Panc1 (cell line): ENCODE results near the gene GUK1. TPM values are rescaled to one million over a fixed set of nuclear protein-coding genes. Genes with fewer than 3 reads are reported as not detected.

Experiments used
- ATAC-seq: fragments of 200-7000 bp; cut with Tn5 transposase; 2 replicates; pipeline ENCODE4 v1.9.1; 2020; ENCODE audit warnings: mild to moderate bottlenecking, moderate library complexity
- BruUV-seq: library from RNA; stranded (reverse); fragments of 400-500 nt; replicated peaks from 2 replicates; lab custom pipeline; 2021; lab: Mats Ljungman, UMichigan
- CTCF ChIA-PET: fragments of 300-600 bp; sonication (Branson Sonifier 250); formaldehyde crosslinking; loops from one replicate; lab custom pipeline; 2022; ENCODE audit warnings: antibody characterized with exemption; lab: Charles Lee
- POLR2A ChIA-PET: fragments of 300-600 bp; sonication (Branson Sonifier 250); formaldehyde crosslinking; loops from one replicate; lab custom pipeline; 2022; ENCODE audit warnings: antibody characterized with exemption; lab: Charles Lee
- DNase-seq: peaks from one replicate; pipeline ENCODE4 v3.0.0-alpha.2; 2010; ENCODE audit warnings: low read depth, low spot score
- H3K27ac ChIP-seq: 2 replicates; pipeline ENCODE4 v1.5.1; 2011; ENCODE audit warnings: mild to moderate bottlenecking, low read length, inconsistent platforms
- H3K27me3 ChIP-seq: fragments of 200-500 bp; sonication (Bioruptor generic); 2 replicates; pipeline ENCODE4 v1.6.0; 2014; ENCODE audit warnings: low read length, inconsistent platforms; ENCODE audit not compliant: control insufficient read depth, insufficient read depth
- H3K36me3 ChIP-seq: fragments of 200-500 bp; sonication (Bioruptor generic); 2 replicates; pipeline ENCODE4 v1.5.1; 2014; ENCODE audit warnings: inconsistent platforms, mild to moderate bottlenecking, low read length, moderate library complexity; ENCODE audit not compliant: control insufficient read depth, insufficient read depth
- H3K4me1 ChIP-seq: 2 replicates; pipeline ENCODE4 v1.5.1; 2011; ENCODE audit warnings: inconsistent platforms, mild to moderate bottlenecking, low read length, moderate library complexity; ENCODE audit not compliant: control insufficient read depth, insufficient read depth
- H3K4me3 ChIP-seq, 2 experiments: 2 replicates each; pipeline ENCODE4 v1.5.1; 2011 to 2012; ENCODE audit warnings: low read depth in 2 of 2, low read length in 2 of 2, mild to moderate bottlenecking in 2 of 2, inconsistent platforms in 1 of 2, moderate library complexity in 1 of 2
- H3K9me3 ChIP-seq: fragments of 200-500 bp; sonication (Bioruptor generic); 2 replicates; pipeline ENCODE4 v1.5.1; 2014; ENCODE audit warnings: low read depth, mild to moderate bottlenecking, inconsistent platforms, low read length, moderate library complexity; ENCODE audit not compliant: control insufficient read depth, insufficient read depth
- POLR2AphosphoS5 ChIP-seq: IDR thresholded peaks from 2 replicates; pipeline ENCODE4 v1.6.1; 2012; ENCODE audit warnings: mild to moderate bottlenecking, low read depth, low read length, moderate library complexity
- REST ChIP-seq, 2 experiments: IDR thresholded peaks; 2 replicates each; pipeline ENCODE4 v1.6.1; 2011 to 2012; ENCODE audit warnings: low read depth in 2 of 2, control low read depth in 1 of 2, low read length in 1 of 2, mild to moderate bottlenecking in 1 of 2, moderate library complexity in 1 of 2; ENCODE audit not compliant: insufficient read depth in 1 of 2
- SIN3A ChIP-seq: IDR thresholded peaks from 2 replicates; pipeline ENCODE4 v1.6.1; 2012; ENCODE audit warnings: low read depth, mild to moderate bottlenecking, low read length, moderate library complexity, borderline replicate concordance; ENCODE audit not compliant: insufficient read depth
- TCF7L2 ChIP-seq: IDR thresholded peaks from 2 replicates; pipeline ENCODE4 v1.6.1; 2011; ENCODE audit warnings: mild to moderate bottlenecking, low read depth, low read length, inconsistent platforms
- in situ Hi-C: cut with HindIII; loops from 2 replicates; pipeline ENCODE4 v1.10.0; 2016; ENCODE audit warnings: low sequenced_read_pairs, low pct_unique_long_range_greater_than_20kb
- intact Hi-C: fragments of 100-400 bp; cut with micrococcal nuclease; formaldehyde crosslinking; loops from one replicate; pipeline ENCODE4 v1.10.0; 2022; ENCODE audit not compliant: unreplicated experiment
- total RNA-seq: library from RNA; stranded (reverse); gene quantifications from one replicate; pipeline ENCODE4 v1.2.1, GENCODE V29; 2021; ENCODE audit not compliant: unreplicated experiment
- TF ChIP-seq, protein P1 (sequence below): fragments of 450-650 bp; IDR thresholded peaks from 2 replicates; pipeline ENCODE4 v1.5.1; 2017; ENCODE audit warnings: mild to moderate bottlenecking

Gene GUK1
- total RNA-seq, 1 experiment from 2014 or later, result 188 TPM

DNA sequence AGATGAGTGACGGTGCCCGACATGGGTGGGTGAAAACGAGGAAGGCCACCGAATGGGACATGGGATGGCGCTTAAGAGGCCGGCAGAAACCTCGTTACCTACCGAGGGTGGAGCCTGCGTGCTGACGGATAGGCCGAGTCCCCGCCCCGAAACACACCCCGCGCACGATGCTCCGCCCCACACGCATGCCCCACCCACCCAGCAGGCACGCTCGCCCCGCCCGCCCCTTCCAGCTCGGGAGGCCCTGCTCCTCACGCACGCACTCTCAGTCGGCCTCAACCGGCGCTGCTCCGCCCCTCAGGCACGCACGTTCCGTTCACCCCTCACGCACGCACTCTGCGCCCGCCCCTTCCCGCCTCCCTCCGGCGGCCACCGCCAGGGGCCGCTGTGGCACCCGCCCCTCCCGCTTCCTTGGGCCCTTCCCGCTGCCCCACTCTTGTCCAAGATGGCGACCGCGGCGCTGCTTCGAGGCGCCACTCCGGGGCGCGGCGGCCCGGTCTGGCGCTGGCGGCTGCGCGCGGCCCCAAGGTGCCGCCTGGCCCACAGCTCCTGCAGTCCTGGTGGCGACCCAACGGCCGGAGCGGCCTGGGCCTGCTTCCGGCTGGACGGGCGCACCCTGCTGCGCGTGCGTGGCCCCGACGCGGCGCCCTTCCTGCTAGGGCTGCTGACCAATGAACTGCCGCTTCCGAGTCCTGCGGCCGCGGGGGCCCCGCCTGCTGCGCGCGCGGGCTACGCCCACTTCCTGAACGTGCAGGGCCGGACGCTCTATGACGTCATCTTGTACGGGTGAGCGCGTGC is 25.5 kb downstream of the GUK1 start, which contains the start of gene IBA57:
TSS of gene IBA57 (plus strand) at position 433 of the 798 bp plus-strand sequence. CDS start at position 446, 13 bp downstream.
- DNase-seq, result peak; percentile 87
- peak; percentile 79; the same call in 1 of the 2 replicates for TF ChIP-seq SIN3A
- TF ChIP-seq, protein P1, sequence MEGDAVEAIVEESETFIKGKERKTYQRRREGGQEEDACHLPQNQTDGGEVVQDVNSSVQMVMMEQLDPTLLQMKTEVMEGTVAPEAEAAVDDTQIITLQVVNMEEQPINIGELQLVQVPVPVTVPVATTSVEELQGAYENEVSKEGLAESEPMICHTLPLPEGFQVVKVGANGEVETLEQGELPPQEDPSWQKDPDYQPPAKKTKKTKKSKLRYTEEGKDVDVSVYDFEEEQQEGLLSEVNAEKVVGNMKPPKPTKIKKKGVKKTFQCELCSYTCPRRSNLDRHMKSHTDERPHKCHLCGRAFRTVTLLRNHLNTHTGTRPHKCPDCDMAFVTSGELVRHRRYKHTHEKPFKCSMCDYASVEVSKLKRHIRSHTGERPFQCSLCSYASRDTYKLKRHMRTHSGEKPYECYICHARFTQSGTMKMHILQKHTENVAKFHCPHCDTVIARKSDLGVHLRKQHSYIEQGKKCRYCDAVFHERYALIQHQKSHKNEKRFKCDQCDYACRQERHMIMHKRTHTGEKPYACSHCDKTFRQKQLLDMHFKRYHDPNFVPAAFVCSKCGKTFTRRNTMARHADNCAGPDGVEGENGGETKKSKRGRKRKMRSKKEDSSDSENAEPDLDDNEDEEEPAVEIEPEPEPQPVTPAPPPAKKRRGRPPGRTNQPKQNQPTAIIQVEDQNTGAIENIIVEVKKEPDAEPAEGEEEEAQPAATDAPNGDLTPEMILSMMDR, result peak; percentile 98
- peak; percentile 89 for TF ChIP-seq POLR2AphosphoS5
- TF ChIP-seq TCF7L2, result peak; percentile 27; the same call in 1 of the 2 replicates
- no peak for TF ChIP-seq REST (IDR thresholded peaks at IDR 0.05; ENCODE audit: insufficient read depth in 1 of 2, low read depth in 2 of 2, low read length in 1 of 2)
- H3K4me1 ChIP-seq, result peaks cover 13% of the 10 kb centered on the region
- in situ Hi-C loops (no loop called here), intact Hi-C loops (no loop called here)
- no peaks in the 10 kb centered on the region for H3K27me3 ChIP-seq
- H3K36me3 ChIP-seq, result no peaks in the 10 kb centered on the region
- BruUV-seq, result no TSS peak
- peak within 1 kb of the TSS; percentile 69 to 83 for H3K4me3 ChIP-seq
- H3K27ac ChIP-seq, result peak within 1 kb of the TSS; percentile 93
- ATAC-seq, result peak; percentile 92
- no peaks in the 10 kb centered on the region for H3K9me3 ChIP-seq
- ChIA-PET CTCF (interaction anchor here (0.5 to 0.9 kb wide), 7 partner anchors 21 to 1745 kb away, joined by 3 to 7 read pairs (median 3); partner anchors contain the start of gene GUK1), POLR2A (interaction anchor here (0.6 kb wide), 3 partner anchors 13 to 1539 kb away, joined by 3 to 6 read pairs (median 4); no protein-coding TSS in a partner anchor)

DNA sequence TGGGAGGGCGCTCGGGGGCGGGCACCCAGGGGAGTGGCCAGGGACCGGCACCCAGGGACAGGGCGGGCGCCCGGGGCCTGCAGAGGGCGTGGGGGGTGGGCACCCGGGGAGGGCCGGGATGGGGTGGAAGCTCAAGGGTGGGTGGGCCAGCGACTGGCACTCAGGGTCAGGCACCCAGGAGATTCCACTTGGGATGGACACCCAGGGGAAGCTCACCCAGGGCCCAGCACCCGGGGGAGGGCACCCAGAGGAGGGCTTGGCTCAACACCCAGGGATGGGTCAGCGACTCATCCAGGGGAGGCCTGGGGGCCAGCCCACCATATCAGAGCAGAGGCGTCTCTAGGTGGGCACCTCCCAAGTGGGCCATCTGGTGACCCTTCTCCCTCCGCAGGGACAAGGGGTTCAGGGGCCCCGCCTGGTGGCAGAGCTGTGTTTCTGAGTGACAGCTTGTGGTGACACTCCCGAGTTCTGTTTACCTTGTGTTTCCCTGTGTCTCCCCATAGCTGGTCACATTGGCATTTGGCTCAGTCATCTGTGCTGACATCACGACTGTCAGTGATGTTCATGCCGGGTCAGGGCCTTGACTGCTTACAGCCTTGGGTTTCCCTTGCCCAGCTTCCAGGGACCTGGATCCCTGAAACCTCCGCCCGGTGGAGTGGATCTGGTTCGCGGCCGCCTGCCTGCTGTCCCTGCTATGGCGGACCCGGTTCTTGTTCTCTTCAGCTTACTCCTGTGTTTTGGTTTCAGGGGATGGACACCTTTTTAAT is 26.3 kb downstream of the GUK1 start:
- Histone ChIP-seq H3K4me3 (peak overlapping the region; percentile 69 to 70), H3K36me3 (no peaks in the 10 kb centered on the region), H3K27me3 (no peaks in the 10 kb centered on the region), H3K9me3 (no peaks in the 10 kb centered on the region), H3K27ac (peak overlapping the region; percentile 80), H3K4me1 (peaks cover 13% of the 10 kb centered on the region)
- ATAC-seq (peak; percentile 34), DNase-seq (peak; percentile 48)
- POLR2A ChIA-PET, result interaction anchor here (0.6 kb wide), 4 partner anchors 9 to 316 kb away, joined by 3 to 13 read pairs (median 4); no protein-coding TSS in a partner anchor
- TF ChIP-seq, protein P1, result no peak; the same call in 1 of the 2 replicates
- 0 out of 2 replicates have a peak, but pooled peaks have one; percentile 75 for TF ChIP-seq SIN3A
- CTCF ChIA-PET, result interaction anchor here (0.6 to 0.9 kb wide), 3 partner anchors 36 to 167 kb away, joined by 3 to 5 read pairs (median 3); no protein-coding TSS in a partner anchor
- in situ Hi-C loops, result no loop called here
- BruUV-seq, result no TSS peak
- intact Hi-C loops, result no loop called here
